ENCODE results near the gene ISL1.

Gene ISL1

DNA sequence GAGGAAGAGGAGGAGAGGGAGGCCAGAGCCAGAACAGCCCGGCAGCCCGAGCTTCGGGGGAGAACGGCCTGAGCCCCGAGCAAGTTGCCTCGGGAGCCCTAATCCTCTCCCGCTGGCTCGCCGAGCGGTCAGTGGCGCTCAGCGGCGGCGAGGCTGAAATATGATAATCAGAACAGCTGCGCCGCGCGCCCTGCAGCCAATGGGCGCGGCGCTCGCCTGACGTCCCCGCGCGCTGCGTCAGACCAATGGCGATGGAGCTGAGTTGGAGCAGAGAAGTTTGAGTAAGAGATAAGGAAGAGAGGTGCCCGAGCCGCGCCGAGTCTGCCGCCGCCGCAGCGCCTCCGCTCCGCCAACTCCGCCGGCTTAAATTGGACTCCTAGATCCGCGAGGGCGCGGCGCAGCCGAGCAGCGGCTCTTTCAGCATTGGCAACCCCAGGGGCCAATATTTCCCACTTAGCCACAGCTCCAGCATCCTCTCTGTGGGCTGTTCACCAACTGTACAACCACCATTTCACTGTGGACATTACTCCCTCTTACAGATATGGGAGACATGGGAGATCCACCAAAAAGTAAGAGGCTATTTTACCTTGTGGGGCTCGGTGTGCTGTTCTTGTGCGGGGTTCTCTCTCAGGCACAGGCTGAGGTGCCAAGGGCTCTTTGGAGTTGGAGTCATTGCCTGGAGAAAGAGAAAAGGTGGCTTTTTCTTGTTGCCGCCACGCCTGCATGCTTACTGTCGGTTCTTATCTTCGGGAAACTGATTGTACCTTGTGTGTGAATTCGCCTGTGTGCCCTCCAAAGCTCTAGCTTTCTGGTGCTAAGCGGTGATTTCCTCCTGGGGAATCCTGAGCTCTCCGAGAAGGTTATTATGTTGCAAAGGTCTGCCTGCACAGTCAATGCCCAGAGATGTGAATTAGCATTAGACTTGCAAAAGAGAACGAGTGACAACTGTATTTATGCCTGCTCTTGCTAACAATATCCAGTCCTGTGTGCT, at the start of gene ISL1:
TSS of gene ISL1 (plus strand) at position 318 of the 991 bp plus-strand sequence. CDS start at position 542, 224 bp downstream.
- DNase-seq, result no peak

DNA sequence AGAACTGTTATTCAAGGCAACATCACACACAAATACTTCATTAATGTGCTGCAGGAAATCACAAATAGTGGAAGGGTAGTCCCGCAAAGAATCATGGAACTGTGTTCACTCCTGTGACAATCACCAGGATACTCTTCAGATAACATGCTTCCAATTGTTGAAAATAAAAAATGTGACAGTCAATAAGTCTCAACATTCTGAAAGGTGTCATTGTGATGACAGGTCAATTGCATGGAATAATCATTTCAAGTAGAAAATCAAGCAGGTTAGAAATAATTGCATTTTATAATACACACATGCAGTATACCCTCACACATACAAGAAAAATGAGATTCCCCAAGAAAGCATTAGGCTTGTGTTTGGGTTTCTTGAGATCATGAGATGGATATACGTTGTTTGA, 46.4 kb upstream of the ISL1 start:
- DNase-seq, result no peak

DNA sequence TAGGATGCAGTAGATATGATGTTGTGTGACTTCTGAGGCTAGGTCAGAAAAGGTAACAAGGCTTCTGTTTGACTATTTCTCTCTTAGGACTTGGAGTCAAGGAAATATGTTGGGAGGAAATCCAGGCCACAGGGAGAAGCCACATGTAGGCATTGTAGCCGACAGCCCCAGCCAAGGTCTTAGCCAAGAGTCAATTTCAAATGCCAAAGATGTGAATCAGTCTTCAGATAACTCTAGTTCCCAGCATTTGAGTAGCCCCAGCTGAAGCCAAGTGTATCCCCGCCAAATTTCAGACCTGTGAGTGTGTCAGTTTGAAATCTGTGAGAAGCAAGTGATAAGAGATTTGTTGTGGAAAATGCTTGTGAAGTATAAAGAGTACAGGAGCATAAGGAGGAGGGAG, 38.1 kb upstream of the ISL1 start:
- no peak for DNase-seq

DNA sequence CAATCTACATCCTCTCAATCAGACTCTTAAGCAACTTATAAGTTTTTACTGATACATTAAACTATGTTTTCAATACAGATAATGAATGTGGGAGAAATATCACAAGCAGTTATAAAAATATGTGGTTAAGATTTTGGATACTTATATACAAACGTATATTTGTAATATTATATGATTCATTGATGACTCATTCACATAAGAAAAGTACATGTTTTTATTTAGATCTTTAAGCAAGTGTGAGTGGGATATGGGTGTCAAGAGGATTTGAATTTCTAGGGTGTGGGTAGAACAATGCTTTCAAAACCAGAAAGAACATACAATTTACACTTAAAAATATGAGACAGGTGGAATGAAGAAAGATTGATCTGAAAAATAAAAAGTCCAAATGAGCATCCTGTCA, 36.1 kb upstream of the ISL1 start:
- DNase-seq, result no peak

DNA sequence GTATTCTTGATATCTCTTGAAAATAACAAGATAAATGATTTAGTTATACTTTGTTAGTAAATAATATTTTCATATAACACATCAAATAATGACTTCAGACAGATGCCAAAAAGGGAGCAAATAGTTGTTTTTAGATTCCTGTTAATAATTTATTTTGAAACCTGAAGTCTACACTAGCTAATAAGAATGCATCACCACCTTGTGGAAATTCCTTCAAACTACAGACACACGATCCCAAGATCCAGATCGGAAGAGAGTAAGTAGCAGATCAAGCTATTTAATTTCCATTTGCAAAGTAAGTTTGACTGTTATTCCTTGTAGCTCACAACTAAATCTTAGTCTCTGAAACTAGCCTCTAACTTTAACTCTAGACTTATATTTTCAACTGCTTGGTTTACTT, 35.5 kb upstream of the ISL1 start:
- no peak for DNase-seq

DNA sequence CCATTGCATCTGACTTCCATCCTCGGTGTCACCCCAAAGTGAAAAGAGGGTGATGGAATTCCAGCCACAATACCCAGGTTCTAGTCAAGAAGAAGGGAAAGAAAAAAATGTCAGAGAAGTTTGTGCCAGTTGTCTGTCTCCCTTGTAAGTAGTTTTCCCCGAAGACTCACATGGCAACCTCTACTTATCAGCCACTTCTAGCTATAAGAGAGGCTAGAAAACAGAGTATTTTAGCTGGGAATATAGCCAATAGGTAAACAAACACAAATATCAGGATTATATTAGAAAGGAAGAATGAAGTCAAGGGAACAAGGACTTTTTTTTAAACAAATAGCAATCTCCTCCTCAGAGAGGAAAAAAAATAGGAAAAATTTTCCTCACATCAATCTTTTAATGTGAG, 12.2 kb upstream of the ISL1 start:
- no peak for DNase-seq

DNA sequence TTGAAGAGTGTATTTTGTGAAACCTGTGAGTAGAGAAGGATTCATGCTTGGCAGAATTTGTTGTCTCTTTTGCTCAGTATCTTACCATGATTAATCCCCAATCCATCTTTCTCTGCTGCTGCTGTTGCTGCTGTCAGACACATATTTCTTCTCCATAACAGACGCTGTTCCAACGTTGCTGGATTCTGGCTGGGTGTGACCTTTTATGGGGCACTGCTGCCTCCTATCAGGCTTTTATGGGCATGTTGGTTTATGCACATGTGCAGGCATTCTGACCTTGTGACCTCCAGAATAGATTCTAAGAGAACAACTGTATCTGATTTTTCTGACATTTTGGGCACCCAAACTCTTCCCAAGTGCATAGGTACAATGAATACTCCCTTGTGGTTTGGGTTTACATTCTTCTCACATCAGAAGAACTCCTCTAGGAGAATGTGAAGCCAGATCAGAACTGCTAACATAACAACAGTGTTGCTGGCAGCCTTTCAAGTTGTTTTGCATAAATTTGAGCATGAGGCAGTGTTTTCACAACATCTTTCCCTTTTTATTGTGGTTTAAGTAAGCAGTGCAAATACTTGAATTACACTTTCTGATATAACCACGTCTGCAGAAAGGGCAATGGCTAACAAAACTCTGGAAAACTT, 9.2 kb upstream of the ISL1 start:
- DNase-seq, result no peak

DNA sequence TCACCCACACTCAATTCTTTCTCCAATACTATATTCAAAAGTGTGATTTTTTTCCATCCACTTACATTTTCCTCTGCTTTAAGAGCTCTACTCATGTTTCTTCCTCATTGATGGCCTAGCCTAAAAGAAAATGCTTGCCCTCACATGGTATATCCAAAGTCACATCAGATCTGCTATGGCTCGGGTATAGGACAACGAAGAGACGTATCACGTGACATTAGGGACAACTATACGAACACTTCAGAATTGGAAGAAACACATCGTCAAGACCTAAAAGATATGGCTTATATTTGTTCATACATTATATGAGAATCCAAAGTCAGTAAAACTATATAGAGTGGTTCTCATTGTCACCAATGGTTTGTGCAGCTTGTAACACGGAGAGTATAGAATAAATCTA, 8.2 kb upstream of the ISL1 start:
- no peak for DNase-seq

DNA sequence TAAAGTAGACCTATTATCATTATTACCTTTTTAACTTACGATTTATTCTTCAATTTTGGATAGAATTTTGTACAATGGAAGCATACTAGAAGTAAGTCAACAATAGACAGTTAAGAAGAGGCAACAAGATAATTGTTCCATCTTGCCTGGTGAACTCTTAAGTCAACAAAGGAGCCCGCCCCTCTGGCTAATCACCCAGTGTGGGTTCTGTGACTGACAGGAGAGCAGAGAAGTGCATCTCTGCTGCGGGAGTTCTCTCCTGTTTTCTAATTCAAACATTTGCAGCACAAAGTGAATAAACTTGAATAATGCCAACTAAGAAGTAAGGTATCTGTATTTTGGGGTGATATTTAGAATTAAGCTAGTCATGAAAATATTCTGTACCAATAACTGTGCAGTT, 6.7 kb upstream of the ISL1 start:
- no peak for DNase-seq

DNA sequence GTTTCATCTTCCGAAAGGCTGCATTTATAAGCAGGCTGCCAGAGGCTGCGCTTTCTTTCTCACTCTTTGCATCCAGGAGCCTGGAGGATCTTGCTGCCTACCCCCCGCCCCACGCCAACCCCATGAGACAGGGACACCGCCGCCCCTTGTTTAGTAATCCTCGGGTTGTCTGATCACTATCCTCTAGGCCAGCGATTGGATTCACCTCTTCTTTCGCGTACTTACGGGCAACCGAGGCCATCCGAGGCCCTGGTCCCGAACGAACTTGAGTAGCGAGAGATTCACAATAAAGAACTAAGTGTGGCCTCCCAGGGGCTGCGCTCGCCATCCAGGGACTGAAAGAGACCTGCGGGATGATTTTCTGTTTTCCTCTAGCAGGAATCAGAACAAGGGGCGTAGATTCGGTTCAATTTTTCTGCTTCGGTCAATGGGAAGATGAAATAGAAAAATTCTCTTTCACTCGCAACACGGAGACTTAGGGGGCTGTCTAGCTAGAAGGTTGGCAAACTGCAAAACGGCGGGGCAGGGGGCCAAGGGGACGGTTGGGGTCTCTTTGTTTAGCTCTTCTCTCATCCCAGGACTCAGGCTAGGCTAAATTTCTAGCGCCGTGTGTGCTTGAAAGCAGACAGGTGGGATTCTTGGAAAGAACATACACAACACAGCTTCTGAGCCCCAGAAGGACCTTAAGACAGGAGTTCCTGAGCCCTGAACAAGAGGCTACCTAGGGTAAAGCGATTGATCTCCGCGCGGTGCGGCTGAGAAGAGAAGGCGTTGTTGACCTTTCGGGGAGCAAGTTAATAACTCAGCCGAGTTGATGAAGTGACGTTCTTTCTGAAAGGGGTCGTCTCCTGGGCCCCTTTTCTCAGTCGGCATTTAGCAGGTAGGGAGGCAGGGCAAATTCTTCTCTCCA, 5.8 kb upstream of the ISL1 start:
- no peak for DNase-seq

DNA sequence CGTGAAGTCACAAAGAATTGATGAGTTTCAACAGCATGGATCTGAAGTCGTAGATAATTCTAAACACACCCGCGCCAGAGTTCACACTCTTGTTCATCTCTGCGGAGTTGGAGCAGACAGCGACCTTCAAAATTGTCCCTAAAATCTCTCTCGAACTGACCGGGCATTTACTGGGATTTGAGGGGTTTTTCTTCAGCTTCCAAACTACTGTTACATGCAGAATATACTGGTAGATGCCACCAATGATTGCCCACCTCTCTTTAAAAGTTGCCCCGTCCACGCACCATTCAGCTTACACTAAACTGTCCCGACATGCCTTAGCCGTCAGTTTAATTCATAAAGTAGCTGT, 5.2 kb upstream of the ISL1 start:
- DNase-seq, result no peak

DNA sequence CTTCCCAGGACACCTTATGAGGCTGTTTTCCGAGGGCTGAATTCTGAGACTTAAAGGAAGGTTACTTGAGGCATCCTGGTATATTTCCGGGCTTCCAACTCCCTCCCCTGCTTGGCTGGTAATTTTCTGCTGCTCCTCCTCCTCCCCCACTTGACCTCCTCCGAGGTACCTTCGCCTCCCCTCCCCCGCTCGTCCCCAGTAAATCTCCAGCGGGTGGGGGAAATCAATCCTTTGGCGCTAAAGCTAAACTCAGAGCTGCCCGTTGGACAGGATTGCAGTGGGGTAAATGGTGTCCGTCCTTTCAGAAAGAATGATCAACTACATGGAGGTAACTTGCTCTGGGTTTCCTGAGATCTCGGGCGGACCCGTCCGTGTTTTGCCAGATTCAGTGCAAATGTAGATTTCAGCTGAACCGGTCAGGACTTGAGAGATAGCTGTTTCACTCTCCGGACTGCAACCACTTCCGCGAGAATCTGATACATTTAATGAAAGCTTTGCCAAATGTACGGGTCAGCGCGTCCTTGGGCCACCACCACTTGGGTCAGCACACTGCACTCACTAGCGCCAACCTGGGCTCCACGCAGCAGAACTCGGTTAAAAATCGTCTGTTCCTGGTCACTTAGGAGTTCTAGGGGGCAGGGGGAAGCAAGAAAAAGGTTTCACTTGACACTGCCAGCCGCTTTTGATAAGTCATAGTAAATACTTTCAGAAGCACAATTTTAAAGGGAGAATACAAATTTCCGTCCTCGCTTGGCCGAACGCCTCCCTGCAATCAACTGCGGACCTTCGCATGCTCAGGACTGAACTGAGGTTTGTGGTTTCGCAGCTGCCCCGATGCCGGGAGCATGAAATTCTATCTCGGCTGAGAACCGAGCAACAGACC, 4.6 kb upstream of the ISL1 start:
- DNase-seq, result no peak

DNA sequence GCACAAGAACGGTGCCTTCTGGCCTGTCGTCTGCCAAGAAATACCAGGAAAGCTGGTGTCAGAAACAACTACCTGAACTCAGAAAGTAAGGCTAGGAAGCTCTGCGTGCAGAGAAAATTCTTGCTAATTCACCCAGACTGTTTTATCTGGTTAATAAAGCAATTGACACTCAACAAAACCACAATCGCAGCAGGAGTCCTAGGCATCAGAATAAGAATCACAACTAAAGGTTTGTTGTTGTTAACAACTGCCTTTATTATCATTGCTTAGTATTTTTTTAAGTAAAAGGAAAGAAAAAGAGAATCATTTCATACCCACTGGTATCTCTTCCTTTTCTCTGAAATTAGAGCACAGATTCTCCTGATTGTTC, 3.9 kb upstream of the ISL1 start:
- no peak for DNase-seq

DNA sequence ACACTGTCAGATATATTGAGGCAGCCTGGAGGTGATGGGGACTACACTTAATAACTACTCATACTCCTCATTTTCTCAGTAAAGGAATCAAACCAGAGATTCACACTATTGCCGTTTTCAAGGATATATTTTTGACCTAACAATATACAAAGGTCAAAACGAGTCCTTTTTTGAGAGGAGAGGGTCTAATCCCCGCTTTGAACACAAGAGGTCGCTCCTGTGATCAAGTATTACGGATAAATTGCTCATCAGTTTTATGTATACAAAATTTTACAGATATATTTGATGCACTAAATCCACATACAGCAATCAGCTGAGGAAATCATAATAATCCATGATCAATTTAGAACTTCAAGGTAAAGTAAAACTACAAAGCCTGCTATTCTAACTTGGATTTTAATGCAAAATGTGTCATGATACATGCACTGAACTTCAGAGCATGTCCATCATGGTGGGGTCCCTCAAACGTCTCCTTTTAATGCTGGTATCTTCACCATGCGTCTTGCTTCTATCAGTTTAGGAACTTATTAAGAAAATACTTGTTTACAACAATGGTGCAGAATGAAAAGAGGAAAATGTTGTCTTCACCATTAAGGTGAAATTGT, 2.5 kb upstream of the ISL1 start:
- DNase-seq, result no peak

DNA sequence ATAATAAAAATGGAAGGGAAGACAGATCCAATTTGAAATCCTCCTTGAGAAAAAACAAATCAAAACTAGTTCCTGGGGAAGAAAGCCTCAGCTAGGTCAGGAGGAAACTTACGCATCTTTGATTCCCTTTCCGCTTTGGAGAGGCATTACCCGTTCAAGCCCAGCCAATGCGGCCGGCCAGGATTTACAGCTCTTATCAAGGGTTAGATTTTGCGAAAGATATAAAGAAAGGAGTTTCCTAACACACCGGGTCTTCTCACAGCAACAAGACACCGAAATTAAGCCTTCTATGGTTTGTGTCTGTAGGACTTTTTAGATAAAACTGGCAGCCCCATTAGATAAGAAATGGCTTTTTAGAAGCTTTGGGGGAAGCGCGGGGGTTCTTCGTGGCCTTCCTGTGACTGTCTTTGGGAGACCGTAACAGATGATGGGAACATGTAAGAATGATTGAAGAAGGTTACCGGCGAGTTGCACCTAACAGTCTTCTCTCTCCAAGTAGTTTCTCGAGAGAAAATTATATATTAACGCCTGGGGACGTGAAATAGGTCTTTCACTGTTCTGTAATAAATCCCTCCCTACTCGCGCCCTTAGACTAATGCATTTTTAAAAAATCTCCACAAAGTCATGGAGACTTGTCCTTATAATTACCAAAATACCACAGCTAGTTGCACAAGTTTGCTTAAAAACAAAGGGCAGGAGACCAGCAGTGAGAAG, 1.3 kb upstream of the ISL1 start:
- DNase-seq, result no peak

DNA sequence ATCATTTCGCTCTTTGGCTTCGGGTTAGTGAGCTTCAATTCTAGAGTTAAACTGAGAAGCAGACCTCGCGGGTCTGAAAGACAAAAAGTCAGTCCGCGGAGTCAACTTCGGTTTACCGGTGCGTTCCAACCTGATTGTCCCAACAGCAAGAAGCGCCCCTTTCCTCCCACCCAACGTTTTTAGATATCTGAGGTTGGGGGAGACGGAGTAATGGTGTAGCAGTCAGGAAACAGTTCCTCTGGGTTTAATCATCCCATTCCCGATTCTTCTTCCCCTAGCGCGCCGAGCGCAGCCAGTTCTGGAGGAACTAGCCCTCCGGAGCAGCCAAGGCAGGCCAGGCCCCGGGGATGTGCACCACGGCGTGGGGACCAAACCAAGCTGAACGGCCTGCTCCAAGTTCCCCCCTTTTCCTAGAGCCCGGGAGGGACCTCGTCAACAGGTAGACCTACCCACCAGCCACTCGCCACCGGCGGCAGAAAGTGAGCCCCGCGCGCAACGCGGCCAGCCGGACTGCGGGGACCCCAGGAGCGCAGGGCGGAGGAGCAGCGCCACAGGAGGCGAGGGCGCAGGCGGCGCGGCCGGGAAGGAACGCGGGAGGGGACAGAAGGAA, 622 bp upstream of the ISL1 start:
- DNase-seq, result no peak

DNA sequence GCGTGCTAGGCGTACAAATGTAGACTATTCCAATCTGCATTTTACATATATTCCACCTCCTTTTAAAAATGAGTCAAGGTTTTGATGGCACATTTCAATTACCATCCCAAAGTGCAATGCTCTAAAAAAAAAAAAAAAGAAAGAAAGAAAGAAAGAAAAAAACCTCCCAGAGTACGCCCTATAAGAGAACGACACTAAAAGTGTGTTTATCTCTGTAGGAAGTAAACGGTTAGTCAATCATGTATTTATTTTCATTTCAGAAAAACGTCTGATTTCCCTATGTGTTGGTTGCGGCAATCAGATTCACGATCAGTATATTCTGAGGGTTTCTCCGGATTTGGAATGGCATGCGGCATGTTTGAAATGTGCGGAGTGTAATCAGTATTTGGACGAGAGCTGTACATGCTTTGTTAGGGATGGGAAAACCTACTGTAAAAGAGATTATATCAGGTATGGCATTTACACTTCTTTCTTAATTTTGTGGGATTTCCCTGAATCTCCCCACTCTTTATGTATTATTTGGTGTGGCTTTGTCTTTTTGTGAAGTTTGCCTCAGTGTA, 1.1 kb downstream of the ISL1 start:
- no peak for DNase-seq

DNA sequence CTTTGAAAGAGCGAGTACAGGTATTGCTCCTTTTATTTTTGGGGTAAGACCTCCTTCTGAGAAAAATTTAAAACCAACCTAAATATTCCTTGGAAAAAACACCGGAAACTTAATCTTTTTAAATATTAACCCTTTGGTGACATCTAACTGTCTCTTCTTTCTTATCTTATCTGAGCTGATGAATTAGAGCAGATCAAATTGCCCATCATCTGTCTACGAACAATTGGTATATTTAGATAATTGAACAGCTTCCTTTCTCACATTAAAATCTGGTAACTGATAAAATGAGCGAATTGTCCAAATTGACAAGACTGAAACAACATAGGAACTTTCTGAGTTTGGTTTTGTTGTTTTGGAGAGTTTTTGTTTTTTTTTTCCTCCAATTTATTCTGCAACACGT, 2.0 kb downstream of the ISL1 start:
- no peak for DNase-seq

DNA sequence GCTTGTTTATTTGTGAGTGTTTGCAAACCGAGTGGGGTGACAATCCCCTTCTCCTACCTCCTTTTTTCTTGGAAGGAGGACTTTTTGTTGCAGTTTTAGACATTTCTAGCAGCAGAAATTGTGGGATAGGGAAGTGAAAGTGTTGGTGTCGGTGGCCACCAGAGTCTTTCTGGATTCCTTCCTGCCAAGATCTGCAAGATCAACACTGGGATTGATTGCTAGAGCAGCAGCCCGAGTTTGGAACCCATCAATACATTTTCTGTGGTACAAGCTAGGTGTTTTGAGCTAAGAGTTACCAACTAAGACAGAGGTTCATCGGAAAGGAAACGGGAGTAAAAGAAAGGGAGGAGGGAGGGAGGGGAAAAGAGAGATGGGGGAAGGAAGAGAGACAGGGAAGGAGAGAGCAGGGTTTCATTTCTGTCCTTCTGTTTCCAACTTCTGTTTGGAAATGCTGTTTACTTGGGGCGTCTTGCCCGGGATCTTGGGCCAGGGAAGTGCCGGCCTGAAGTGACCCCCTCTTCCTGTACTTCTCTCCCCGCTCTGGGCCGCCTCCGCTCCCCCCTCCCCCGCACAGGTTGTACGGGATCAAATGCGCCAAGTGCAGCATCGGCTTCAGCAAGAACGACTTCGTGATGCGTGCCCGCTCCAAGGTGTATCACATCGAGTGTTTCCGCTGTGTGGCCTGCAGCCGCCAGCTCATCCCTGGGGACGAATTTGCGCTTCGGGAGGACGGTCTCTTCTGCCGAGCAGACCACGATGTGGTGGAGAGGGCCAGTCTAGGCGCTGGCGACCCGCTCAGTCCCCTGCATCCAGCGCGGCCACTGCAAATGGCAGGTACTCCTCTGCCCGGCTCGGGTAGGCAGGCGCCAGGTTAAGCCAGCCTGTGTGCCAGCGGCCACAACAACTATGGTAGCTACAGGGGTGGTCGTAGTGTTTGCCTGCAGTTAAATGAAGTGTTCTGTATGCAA, 4.0 kb downstream of the ISL1 start:
- no peak for DNase-seq

Measured in bone marrow (tissue), 2 donors.